ENCODE data around the gene EML5. TPM values are rescaled to one million over a fixed set of nuclear protein-coding genes. Genes with fewer than 3 reads are reported as not detected.

The EML5 gene
- total RNA-seq, 1 donor = 0.54 TPM

GRCh38 chr14:88625671-88626070, 167.1 kb downstream of the EML5 start:
- no peak for DNase-seq (ENCODE audit: low read depth in 2 of 3, low spot score in 2 of 3)

GRCh38 chr14:88621100-88621499, 171.7 kb downstream of the EML5 start:
- DNase-seq (ENCODE audit: low read depth in 2 of 3, low spot score in 2 of 3) = no peak

GRCh38 chr14:88618476-88618875, 174.3 kb downstream of the EML5 start:
- no peak for DNase-seq (ENCODE audit: low read depth in 2 of 3, low spot score in 2 of 3)

GRCh38 chr14:88617479-88617878, 175.3 kb downstream of the EML5 start:
- no peak for DNase-seq (ENCODE audit: low read depth in 2 of 3, low spot score in 2 of 3)

GRCh38 chr14:88616697-88617096, 176.1 kb downstream of the EML5 start:
- DNase-seq (ENCODE audit: low read depth in 2 of 3, low spot score in 2 of 3) = no peak

- no peak for DNase-seq (ENCODE audit: low read depth in 2 of 3, low spot score in 2 of 3)
Measured at GRCh38 chr14:88614218-88614907, 178.4 kb downstream of the EML5 start.

- DNase-seq (ENCODE audit: low read depth in 2 of 3, low spot score in 2 of 3) = peak in 2 of 3 donors; percentile 62 to 79
Measured at GRCh38 chr14:88613552-88614010, 179.2 kb downstream of the EML5 start.

GRCh38 chr14:88612981-88613380, 179.8 kb downstream of the EML5 start:
- no peak for DNase-seq (ENCODE audit: low read depth in 2 of 3, low spot score in 2 of 3)

- DNase-seq (ENCODE audit: low read depth in 2 of 3, low spot score in 2 of 3) = peak in 1 of 3 donors; percentile 12
Measured at GRCh38 chr14:88611878-88612277, 180.9 kb downstream of the EML5 start.

- no peak for DNase-seq (ENCODE audit: low read depth in 2 of 3, low spot score in 2 of 3)
Measured at GRCh38 chr14:88607829-88608228, 184.9 kb downstream of the EML5 start.

GRCh38 chr14:88605594-88605993, 187.2 kb downstream of the EML5 start:
- no peak for DNase-seq (ENCODE audit: low read depth in 2 of 3, low spot score in 2 of 3)

- no peak for DNase-seq (ENCODE audit: low read depth in 2 of 3, low spot score in 2 of 3)
Measured at GRCh38 chr14:88604212-88604611, 188.5 kb downstream of the EML5 start.

- no peak for DNase-seq (ENCODE audit: low read depth in 2 of 3, low spot score in 2 of 3)
Measured at GRCh38 chr14:88599761-88600439, 192.9 kb downstream of the EML5 start.

GRCh38 chr14:88599326-88599725, 193.4 kb downstream of the EML5 start:
- no peak for DNase-seq (ENCODE audit: low read depth in 2 of 3, low spot score in 2 of 3)

- no peak for DNase-seq (ENCODE audit: low read depth in 2 of 3, low spot score in 2 of 3)
Measured at GRCh38 chr14:88598097-88598675, 194.6 kb downstream of the EML5 start.

GRCh38 chr14:88597601-88598000, 195.2 kb downstream of the EML5 start:
- no peak for DNase-seq (ENCODE audit: low read depth in 2 of 3, low spot score in 2 of 3)

- DNase-seq (ENCODE audit: low read depth in 2 of 3, low spot score in 2 of 3) = no peak
Measured at GRCh38 chr14:88597038-88597437, 195.7 kb downstream of the EML5 start.

- DNase-seq (ENCODE audit: low read depth in 2 of 3, low spot score in 2 of 3) = no peak
Measured at GRCh38 chr14:88592031-88592430, 200.7 kb downstream of the EML5 start.

- DNase-seq (ENCODE audit: low read depth in 2 of 3, low spot score in 2 of 3) = no peak
Measured at GRCh38 chr14:88590173-88590572, 202.6 kb downstream of the EML5 start.

GRCh38 chr14:88588081-88588480, 204.7 kb downstream of the EML5 start:
- DNase-seq (ENCODE audit: low read depth in 2 of 3, low spot score in 2 of 3) = no peak

GRCh38 chr14:88584451-88584850, 208.3 kb downstream of the EML5 start:
- no peak for DNase-seq (ENCODE audit: low read depth in 2 of 3, low spot score in 2 of 3)

GRCh38 chr14:88576222-88576621, 216.5 kb downstream of the EML5 start:
- DNase-seq (ENCODE audit: low read depth in 2 of 3, low spot score in 2 of 3) = no peak
